UCSD-AML1 (cell line): Measurements from ENCODE around the gene ZNF616.
"Not testable (repeated sequence)": the region's sequence is repeated elsewhere in the genome, so short reads cannot be mapped to it uniquely, and the experiment has no call there.

Experiments
- DNase-seq: peaks from one replicate; lab custom pipeline; 2025; ENCODE audit not compliant: unreplicated experiment; lab: John Stamatoyannopoulos, UW

The ZNF616 gene

DNA sequence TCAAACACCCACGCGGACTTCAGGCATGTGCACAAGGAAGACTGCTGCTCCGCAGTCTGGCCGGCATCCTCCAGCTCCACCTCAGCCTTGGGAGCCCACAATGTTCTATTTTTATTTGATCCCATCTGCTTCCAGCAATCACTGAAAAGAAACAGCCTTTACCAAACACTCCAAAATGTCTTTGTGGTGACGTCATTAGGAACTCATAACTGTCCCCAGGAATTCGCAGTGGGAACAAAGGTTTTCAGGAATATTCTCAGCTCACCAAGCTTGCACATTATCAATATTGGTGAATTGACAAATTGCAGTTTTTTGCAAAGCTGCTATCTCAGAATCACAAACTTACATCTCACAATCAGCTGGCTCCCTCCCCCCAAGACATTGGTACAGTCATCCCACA, 29.0 kb downstream of the ZNF616 start:
- no peak for DNase-seq

DNA sequence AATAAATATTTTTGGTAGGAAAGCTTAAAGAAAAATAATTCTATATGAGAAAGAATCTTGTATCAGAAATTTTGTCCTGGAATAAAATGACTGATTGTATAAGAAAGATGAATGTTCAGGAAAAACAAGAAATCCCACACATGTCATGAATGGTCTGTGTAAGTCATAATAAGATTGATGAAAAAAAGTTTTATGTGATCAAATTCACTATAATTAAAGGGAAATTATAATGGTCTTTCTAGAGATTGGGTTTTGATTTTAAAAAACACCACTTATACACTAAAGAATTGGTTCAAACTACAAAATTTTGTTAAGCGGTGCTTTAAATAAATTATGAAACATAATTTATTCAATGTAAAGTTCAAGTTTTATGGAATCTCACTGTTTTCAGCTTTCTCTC, 37.0 kb downstream of the ZNF616 start:
- DNase-seq = no peak

DNA sequence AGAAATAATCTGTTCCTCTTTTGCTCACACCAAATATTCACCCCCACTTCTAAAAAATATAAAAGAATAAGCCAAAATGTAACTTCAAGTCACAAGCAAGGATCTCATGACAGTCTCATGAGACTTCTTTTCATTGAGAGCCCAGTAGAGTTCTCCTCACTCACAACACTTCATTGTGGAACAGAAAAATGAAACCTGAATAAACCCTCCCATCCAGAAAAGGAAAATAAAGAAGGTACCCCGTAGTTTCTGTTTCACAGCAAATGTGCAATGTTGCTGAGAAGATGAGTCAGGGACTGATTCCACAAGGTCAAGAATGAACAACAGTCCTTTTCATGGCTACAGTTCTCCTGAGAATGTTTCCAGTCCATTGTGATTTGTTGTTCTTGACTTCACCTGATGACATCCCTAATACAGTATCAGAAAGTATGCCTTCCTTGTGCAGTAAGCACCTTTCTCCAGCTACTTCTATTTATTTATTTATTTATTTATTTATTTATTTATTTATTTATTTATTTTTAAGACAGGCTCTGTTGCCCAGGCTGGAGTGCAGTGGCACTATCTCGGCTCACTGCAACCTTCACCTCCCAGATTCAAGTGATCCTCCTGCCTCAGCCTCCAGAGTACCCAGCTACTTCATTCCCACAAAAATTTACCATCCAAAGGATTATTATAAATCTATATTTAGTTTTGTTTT, 37.7 kb downstream of the ZNF616 start:
- no peak for DNase-seq

DNA sequence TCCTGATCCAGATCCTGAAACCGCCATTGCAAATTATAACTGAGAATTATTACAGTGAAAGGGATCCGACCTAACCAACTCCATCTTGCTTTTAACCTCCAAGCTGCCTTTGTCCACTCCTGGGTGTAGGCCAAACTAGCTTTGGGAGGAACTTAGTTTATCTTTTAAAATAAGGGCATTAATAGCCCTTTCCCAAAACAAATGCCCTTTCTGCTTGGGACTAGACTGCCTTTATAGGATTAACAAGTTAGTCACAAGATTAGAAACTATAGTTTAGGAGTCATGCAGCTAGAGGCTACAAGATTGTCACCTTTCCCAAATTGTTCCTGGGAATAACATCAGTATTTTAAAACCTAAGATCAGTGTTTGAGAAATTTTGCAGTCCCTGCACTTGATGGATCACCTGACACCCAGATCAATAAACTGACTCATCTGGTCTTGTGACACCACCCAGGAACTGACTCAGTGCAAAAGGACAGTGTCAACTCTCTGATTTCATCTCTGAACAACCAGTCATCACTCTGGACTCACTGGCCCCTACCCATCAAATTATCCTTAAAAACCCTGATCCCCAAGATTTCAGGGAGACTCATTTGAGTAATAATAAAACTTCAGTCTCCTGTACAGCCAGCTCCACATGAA, 40.1 kb downstream of the ZNF616 start:
- no peak for DNase-seq

DNA sequence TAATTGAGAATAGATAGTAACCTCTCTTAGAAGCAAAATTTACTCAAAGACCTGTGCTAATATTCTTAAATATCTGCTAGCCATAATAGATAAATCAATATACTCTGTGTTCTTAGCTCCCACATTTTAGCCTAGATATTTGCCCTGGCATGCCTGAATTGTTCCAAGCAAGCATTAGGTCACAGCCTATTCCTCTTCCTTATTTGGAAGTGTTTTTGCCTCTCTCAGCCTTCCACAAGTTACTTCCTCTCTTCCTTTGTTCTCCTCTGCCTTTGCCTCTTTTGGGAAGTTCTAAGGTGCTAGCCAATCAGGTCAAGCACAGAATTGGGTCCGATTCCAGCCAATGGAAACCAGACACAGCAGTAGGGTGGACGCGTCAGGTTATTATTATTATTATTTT, 43.3 kb downstream of the ZNF616 start:
- DNase-seq = not testable (repeated sequence)

DNA sequence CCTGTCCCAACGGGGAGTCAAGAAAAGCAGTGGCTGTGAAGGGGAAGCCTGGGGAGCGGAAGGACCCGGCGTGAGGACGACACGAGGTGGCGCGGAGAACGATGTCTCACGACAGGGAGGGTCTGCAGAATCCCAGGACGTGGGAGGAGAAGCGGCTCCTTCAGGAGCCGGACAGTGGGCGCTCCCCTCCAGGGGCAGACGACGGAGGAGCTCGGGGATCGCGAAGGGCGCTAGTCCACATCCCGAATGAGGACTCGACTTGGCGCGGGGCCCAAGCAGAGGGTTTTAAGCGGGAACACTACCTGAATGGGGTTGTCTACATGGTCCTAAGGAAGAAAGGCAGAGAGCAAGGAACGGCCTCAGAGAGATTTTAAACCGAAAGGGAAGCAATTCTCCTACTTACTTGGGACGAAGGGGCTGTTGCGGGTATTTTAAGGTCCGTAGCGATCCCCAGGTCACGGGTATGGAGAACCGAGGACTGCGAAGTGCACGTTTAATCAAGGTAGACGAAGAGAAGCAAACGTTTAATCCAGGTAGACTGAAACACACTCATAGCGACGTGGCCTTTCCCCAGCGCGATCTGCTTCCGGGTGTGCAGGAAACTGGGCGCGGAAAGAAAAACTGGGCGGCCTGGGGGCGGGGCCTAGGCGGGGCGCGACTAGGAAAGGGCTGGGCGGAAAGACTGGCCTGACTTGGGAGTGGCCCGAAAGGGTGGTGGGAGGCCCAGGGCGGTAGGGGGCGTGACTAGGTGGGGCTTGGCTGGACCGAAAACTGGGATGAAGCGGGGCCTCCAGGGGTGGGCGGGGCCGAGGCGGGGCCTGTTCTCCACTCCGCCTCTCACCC, 44.3 kb downstream of the ZNF616 start, which contains the start of gene ZNF841:
Gene ZNF841 (minus strand): TSS at position 594 of the 843 bp plus-strand sequence. CDS start 10,964 bp downstream, outside the sequence.
- no peak for DNase-seq

DNA sequence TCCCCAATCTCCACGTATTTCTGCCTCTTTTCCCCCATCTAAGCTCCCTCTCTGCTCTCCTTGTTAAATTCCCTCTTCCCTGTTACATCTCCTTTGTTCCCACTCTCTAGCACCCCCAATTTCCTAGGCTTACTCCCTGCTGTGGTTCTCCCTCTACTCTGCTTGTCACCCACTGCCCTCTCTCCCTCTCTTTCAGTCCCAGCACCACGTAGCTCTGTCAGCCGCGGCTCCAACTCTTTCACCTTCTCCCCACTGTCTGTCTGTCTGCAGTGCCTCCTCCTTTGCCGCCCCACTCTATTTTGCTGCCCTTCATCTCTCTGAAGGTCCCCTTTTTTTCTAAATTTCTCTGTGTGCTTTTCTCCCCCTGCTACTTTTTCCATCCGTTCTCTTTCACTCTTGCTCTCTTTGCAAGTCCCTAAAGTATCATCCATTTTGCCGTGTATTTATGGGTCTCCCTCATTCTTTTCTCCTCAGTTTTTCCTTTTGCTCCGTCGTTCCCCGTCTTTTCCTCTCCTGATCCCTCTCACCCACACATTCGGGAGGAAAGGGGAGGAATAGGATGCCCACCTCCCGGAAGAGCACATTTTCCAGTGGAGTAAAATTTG, 45.1 kb downstream of the ZNF616 start:
- DNase-seq = no peak

DNA sequence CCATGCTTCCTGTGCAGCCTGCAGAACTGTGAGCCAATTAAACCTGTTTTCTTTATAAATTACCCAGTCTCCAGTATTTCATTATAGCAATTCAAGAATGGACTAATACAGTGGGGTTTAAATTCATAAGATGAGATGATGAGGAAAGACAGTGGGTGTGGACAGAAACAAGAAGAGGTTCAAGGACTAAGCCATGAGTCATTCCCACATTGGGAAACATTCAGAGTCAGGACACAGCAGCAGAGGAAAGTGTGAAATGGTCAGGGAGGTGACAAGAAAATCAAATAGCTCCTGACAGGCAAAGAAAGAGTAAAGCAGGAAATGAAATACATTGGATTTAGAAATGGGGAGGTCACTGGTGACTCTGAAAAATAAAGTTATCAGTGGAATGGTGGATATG, 53.3 kb downstream of the ZNF616 start:
- no peak for DNase-seq

DNA sequence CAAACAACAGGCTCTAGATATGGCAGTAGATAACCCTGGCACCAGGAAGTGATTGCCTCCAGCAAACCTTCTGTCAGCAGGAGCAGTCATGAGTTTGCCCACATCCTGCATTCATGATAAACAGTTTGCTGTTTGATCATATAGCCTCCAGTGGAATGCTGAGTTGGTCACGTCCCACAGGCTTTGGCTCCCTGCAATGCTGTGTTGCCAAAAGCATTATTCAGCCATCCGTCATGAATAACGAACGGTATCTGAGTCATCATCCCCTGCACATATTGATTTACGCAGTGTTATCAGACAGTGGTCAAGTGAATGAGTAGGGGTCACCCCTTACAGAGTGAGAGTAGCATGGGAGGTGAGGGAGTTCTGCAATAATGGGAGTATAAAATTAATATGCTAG, 69.2 kb downstream of the ZNF616 start:
- no peak for DNase-seq

DNA sequence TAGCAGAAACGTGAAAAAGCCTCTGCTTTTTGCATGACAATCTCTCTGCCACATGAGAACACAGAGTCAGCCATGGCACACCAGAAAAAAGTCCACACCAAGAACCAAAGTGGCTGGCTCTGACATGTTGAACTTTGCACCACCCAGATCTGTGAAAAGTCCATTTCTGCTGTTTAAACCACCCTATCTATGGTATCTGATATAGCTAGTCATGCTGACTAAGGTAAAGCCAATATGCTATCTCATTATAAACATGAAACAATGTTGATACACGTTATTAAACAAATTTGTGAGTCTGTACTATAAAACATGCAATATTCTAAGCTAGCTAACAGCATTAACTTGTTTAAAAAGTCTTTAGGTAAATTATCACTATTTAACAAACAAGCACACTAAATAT, 70.1 kb downstream of the ZNF616 start:
- DNase-seq = no peak

DNA sequence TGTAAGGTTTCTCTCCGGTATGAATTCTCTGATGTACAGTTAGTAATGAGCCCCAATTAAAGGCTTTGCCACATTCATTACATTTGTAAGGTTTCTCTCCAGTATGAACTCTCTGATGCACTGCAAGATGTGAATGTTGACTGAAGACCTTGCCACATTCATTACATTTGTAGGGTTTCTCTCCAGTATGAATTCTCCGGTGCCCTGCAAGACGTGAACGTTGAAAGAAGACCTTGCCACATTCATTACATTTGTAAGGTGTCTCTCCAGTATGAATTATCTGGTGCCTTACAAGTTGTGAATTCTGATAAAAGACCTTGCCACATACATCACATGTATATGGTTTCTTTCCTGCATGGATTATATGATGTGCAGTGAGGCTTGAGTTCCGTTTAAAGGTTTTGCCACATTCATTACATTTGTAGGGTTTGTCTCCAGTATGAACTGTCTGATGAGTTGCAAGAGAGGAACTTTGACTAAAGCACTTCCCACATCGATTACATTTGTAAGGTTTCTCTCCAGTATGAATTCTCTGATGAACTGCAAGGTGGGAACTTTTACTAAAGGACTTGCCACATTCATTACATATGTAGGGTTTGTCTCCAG, 73.4 kb downstream of the ZNF616 start:
- no peak for DNase-seq

DNA sequence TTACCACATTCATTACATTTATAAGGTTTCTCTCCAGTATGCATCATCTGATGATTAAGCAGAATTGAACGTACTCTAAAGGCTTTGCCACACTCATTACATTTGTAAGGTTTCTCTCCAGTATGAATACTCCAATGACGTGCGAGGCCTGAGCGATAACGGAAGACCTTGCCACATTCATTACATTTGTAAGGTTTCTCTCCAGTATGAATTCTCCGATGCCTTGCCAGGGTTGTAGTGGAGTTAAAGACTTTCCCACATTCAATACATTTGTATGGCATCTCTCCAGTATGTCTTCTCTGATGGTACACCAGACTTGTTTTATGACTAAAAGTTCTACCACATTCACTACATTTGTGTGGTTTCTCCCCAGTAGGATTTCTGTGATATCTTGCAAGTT, 74.3 kb downstream of the ZNF616 start:
- DNase-seq = no peak
